Epithelial cell of prostate (primary cell): ENCODE measurements around the gene IL1RL2.
A peak's percentile ranks its signal among the peaks of the same experiment; 100 is the strongest.

Source experiments
- DNase-seq: peaks from one replicate; pipeline ENCODE4 v3.0.0-alpha.2; 2011; ENCODE audit warnings: low read depth, low spot score
- H3K27ac ChIP-seq: fragments of 450-650 bp; 2 replicates; pipeline ENCODE4 v1.5.1; 2017; ENCODE audit warnings: mild to moderate bottlenecking

The IL1RL2 gene

DNA sequence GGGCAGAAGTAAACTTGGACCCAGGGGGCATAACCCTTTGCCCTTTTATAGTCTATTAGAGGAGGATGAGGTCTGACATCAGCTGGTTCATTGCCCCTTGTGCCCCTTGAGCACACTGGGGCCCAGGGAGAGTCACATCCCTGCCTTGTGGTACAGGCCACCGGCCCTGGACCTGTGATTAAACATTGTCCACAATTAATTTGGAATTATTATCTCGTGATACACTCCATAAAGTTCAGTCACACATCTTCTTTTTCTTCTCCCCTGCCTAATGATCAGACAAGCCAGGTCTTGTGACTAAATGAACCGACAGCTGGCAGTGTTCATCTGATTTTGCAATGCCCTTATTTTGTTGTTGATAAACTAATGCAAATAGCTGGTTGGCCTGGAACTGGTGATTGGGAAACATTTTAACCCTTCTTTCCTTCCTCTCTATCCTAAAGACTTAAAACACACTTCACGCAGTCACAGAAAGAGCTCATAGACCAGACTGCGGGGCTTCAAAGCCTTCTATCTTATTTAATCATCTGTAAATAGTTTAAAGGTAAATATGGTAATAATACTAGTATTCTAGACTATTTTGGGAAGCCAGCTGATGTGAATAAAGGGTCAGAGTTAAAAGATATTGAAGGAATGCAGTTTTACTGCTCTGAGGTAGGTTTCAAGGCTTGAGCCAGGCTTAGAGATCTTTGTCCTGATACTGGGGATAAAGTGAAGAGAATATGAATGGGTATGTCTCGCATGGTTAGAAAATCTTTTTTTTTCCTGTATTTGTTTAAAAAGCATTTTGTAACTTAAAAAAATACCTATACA, 30.9 kb upstream of the IL1RL2 start:
- peak; percentile 44 for DNase-seq
- peak overlapping the region; percentile 31 for H3K27ac ChIP-seq

- H3K27ac ChIP-seq, result no peak overlapping the region
- DNase-seq, result no peak
Observed at GRCh38 chr2:102158011-102158755, 28.6 kb upstream of the IL1RL2 start.

GRCh38 chr2:102159295-102159694, 27.5 kb upstream of the IL1RL2 start:
- DNase-seq, result no peak
- H3K27ac ChIP-seq, result no peak overlapping the region

DNA sequence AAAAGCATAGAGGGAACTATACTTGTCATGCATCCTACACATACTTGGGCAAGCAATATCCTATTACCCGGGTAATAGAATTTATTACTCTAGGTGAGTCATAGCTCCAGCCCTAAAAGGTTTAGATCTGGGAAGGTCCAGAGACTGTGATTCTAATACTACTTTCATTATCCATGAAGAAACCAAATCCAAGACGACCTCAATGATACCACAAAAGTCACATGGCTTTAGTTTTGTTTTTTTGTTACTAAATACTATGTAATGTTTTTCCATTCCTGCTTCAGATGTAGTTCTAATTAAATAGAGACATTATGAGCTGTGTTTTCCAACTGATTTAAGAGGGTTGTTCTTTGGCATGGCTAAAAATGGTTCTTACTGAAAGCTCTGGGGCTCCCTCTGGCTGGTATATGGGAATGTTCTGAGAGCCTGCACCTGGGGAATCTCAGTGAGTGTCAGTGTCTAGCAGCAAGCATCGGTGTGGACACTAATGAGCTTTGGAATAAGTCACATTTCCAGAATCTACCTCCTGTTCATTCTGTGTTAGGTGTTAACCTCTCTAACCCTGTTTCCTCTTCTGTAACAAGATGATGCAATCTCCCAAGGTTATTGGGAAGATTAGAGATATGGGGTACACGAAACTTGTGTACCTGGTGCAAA, 20.5 kb upstream of the IL1RL2 start:
- peak overlapping the region; percentile 22 for H3K27ac ChIP-seq
- DNase-seq, result no peak

DNA sequence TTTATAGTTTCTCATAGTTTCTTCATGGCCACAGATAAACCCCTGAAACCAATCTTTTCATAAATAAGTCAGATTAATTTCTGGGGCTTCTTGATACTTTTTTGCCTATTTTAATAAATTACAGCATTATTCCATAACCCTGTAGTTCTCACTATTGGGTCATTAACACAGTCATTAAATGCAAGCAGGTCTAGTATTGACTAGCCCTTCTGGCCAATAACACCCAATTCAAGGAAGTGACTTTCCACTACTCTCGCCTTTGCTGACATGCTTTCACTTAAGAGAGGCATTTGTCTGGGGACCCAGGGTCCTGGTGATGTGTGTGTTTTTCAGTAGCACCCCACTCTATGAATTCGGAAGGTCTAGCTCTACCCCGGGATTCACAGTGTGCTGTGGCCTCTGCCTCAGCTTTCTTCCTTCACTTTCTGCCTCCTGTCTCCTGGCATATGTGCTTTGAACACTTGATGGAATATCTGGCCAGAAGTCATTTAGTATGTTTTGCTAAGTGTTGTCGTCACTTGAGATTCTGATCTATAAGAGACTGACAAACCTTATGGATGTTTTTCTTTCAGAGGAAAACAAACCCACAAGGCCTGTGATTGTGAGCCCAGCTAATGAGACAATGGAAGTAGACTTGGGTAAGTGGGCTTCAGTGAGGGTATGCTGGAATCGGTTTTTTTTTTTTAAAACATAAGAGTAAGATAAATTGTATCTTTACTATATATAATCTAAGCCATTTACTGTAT, 18.6 kb upstream of the IL1RL2 start:
- H3K27ac ChIP-seq, result no peak overlapping the region
- no peak for DNase-seq

GRCh38 chr2:102171946-102172345, 14.9 kb upstream of the IL1RL2 start:
- no peak for DNase-seq
- H3K27ac ChIP-seq, result no peak overlapping the region

DNA sequence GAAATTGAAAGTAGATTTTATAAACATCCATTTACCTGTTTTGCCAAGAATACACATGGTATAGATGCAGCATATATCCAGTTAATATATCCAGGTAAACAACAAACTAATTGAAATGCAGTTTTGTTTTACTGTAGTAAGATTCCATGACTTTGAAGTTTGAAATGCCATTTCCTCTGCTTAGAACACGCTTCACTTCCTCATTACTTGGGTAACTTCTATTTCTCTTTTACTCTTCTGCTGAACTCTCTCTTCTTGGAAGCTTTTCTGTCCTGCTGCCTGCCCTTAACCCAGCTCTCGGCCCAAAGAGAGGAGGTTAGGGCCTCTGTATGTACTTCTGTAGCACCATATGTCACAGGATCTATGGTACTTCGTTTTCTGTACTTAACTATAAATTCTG, 14.1 kb upstream of the IL1RL2 start:
- DNase-seq, result no peak
- no peak overlapping the region for H3K27ac ChIP-seq

DNA sequence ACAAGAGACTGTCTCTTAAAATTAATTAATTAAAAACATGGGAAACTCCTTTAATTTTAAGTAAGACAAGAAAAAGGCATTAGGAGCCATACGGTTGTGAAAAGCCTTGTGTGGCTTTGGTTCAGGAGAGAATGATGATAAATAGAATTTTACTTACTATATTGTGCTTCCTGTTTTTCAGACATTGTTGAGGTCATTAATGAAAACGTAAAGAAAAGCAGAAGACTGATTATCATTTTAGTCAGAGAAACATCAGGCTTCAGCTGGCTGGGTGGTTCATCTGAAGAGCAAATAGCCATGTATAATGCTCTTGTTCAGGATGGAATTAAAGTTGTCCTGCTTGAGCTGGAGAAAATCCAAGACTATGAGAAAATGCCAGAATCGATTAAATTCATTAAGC, 10.7 kb upstream of the IL1RL2 start:
- no peak overlapping the region for H3K27ac ChIP-seq
- no peak for DNase-seq

GRCh38 chr2:102177814-102178478, 8.9 kb upstream of the IL1RL2 start:
- no peak overlapping the region for H3K27ac ChIP-seq
- no peak for DNase-seq

DNA sequence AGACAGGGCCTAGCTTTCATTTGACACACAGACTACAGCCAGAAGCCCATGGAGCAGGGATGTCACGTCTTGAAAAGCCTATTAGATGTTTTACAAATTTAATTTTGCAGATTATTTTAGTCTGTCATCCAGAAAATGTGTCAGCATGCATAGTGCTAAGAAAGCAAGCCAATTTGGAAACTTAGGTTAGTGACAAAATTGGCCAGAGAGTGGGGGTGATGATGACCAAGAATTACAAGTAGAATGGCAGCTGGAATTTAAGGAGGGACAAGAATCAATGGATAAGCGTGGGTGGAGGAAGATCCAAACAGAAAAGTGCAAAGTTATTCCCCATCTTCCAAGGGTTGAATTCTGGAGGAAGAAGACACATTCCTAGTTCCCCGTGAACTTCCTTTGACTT, 7.8 kb upstream of the IL1RL2 start:
- no peak overlapping the region for H3K27ac ChIP-seq

GRCh38 chr2:102179788-102180686, 6.8 kb upstream of the IL1RL2 start:
- no peak for DNase-seq
- H3K27ac ChIP-seq, result no peak overlapping the region

More for the DNA sequence above, 7.8 kb upstream of the IL1RL2 start:
- no peak for DNase-seq

GRCh38 chr2:102180687-102180999, 6.2 kb upstream of the IL1RL2 start:
- DNase-seq, result no peak
- H3K27ac ChIP-seq, result no peak overlapping the region

- no peak for DNase-seq
- no peak overlapping the region for H3K27ac ChIP-seq
Observed at GRCh38 chr2:102181376-102181775, 5.4 kb upstream of the IL1RL2 start.

DNA sequence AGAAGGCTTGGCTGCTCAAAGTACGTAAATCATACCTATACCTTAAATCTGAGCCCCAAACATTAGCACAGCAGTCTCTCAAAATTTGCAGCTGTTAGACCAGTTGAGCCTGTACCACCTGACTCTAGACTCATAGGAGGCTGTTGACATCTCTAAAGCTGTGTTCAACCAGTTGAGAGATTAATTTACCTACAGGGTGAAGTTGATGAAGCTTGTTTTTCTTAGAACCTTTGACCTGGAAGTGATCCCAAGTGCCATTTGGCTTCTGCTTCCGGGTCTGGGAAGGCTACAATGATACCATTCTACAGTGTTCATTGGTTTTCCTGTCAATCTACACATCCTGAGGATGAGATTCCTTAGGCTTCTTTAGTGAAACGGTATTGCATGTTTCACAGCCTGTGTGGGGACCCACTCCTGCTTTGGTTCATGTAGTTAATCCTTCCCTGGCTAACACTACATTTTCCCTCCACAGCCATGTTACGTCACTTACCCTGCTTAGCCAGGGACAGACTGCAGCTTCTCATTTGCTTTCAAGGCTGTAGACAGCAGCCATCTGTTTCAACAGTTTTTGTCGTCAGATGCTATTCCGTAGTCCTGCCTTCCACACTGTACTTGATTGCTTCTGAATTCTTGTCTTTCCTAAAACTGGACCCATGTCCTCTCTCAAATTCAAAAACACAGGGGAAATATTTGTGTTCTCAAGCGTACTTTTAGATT, 4.7 kb upstream of the IL1RL2 start:
- no peak overlapping the region for H3K27ac ChIP-seq

DNA sequence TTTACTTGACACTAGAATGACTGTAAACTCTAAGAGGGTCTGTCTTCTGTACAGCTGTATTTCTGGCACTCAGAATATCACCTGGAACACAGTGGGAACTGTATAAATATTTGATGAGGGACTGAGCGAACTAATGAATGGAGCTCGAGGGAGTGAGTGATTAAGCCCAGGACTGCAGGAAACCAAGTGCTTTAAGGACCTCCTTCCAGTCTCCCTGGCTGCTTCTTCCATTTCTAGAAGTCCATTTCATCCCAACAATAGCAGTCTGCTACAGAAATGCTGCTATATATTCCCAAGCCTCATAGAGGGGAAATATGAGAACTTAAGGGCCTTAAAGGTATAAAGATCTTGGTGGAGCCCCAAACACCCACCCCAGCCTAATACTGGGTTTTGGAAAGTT, 2.8 kb upstream of the IL1RL2 start:
- DNase-seq, result no peak

More for the DNA sequence above, 4.7 kb upstream of the IL1RL2 start:
- no peak for DNase-seq

DNA sequence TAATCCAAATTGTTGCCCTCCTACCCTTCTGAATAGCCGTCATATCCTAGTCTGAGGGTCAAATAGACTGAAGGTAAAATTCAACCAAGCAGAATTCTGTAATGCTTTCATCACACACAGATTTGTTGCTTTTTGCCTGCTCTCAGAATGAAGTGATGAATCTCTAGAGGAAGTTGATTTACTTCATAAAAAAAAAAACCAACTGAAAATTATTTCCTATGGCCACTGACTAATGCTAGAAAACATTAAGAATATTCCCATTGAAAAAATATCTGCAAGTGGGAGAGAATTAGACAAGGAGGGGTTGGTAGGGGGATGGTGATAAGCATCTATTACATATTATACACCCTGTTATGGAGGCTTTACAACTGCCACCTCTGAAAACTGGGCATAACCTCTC, 2.3 kb upstream of the IL1RL2 start:
- no peak overlapping the region for H3K27ac ChIP-seq
- no peak for DNase-seq

More for the DNA sequence above, 2.8 kb upstream of the IL1RL2 start:
- H3K27ac ChIP-seq, result no peak overlapping the region

DNA sequence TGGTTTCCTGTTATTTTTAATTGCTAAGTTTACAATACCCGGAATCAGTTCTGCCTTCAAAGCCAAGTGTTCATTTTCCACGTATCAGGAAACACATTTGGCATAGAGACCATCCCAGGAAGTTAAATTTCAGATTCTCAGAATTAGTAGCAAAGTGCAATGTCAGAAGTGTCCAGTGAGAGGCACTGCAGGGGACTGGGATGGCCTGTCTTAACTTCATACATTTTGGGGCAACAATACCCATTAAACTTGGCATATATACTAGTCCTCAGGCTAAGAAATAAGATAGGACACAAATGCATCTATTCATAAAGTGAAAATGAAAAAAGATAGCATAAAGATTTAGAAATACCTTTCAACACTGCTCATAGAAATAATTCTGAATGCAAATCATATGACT, 1.5 kb upstream of the IL1RL2 start:
- no peak overlapping the region for H3K27ac ChIP-seq
- DNase-seq, result no peak

- DNase-seq, result no peak
- peak overlapping the region; percentile 51 for H3K27ac ChIP-seq
Observed at GRCh38 chr2:102187496-102188150, 800 bp downstream of the IL1RL2 start.
